Activated CD4-positive, alpha-beta T cell treated with anti-CD3 and anti-CD28 coated beads, Interleukin-2, amount 10 ng/mL, durations not matched to agents 24 days and 14 days (primary cell): ENCODE measurements around the gene DLX4. TPM values are rescaled to one million over a fixed set of nuclear protein-coding genes. Genes with fewer than 3 reads are reported as not detected.

Source experiments
- DNase-seq: peaks from one replicate; pipeline ENCODE4 v3.0.0; 2022
- H3K27ac Mint-ChIP-seq: one replicate; pipeline ENCODE4 v1.8.0; 2022; ENCODE audit warnings: mild to moderate bottlenecking, mixed read lengths
- H3K27me3 Mint-ChIP-seq: one replicate; pipeline ENCODE4 v1.8.0; 2022; ENCODE audit warnings: mixed read lengths
- H3K36me3 Mint-ChIP-seq: one replicate; pipeline ENCODE4 v1.8.0; 2022; ENCODE audit warnings: low read depth, mild to moderate bottlenecking, mixed read lengths
- H3K4me1 Mint-ChIP-seq: one replicate; pipeline ENCODE4 v1.8.0; 2021; ENCODE audit warnings: mixed read lengths
- H3K4me3 Mint-ChIP-seq: one replicate; pipeline ENCODE4 v1.8.0; 2022; ENCODE audit warnings: mild to moderate bottlenecking, moderate library complexity, mixed read lengths
- H3K9me3 Mint-ChIP-seq: one replicate; pipeline ENCODE4 v1.8.0; 2021; ENCODE audit warnings: mixed read lengths
- intact Hi-C: fragments of 100-400 bp; cut with micrococcal nuclease; formaldehyde crosslinking; loops from one replicate; pipeline ENCODE4 v1.15.1; 2023
- total RNA-seq: library from RNA; stranded (reverse); gene quantifications from 2 replicates; pipeline ENCODE4 v1.2.3, GENCODE V29; 2022

DLX4 gene
- total RNA-seq, 1 donor from 2014 or later: 0.21 TPM

DNA sequence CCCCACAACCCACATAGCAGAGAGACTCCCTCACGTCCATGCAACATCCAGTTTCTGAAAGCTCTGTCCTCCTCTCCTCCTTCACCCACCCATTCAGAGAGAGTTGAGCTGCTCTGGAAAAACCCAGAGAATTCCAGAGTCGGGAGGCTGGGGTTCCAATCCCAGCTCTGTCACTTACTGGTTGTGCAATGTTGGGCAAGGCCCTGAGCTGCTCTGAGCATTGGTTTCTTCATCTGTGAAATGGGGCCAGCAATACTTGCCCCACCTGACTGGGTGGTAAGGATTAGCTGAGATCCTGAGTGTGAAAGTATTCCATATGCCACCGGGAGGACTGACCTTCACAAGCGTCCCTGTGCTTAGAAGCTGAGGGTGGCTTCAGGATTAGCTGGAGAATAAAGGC is 12.2 kb upstream of the DLX4 start:
- H3K27me3 Mint-ChIP-seq: peaks cover 34% of the 10 kb centered on the region

GRCh38 chr17:49957350-49957749 is 11.6 kb upstream of the DLX4 start:
- H3K4me1 Mint-ChIP-seq: no peaks in the 10 kb centered on the region
- H3K36me3 Mint-ChIP-seq: no peaks in the 10 kb centered on the region
- no peak for DNase-seq
- H3K27me3 Mint-ChIP-seq: peaks cover 34% of the 10 kb centered on the region
- H3K4me3 Mint-ChIP-seq: no peak overlapping the region
- H3K27ac Mint-ChIP-seq: no peak overlapping the region
- H3K9me3 Mint-ChIP-seq: no peaks in the 10 kb centered on the region
- intact Hi-C loops: no loop called here

More for the DNA sequence above, 12.2 kb upstream of the DLX4 start:
- H3K4me3 Mint-ChIP-seq: no peak overlapping the region
- intact Hi-C loops: no loop called here
- DNase-seq: no peak
- no peaks in the 10 kb centered on the region for H3K9me3 Mint-ChIP-seq
- H3K36me3 Mint-ChIP-seq: no peaks in the 10 kb centered on the region
- H3K27ac Mint-ChIP-seq: no peak overlapping the region
- H3K4me1 Mint-ChIP-seq: no peaks in the 10 kb centered on the region

GRCh38 chr17:49958723-49959122 is 10.3 kb upstream of the DLX4 start:
- intact Hi-C loops: no loop called here
- Mint-ChIP-seq H3K4me1 (peaks cover 4% of the 10 kb centered on the region), H3K27ac (no peak overlapping the region), H3K36me3 (peaks cover 2% of the 10 kb centered on the region), H3K27me3 (peaks cover 39% of the 10 kb centered on the region), H3K9me3 (no peaks in the 10 kb centered on the region), H3K4me3 (no peak overlapping the region)
- no peak for DNase-seq

- intact Hi-C loops: no loop called here
These were observed 9.6 kb upstream of the DLX4 start for GRCh38 chr17:49959183-49959935.

DNA sequence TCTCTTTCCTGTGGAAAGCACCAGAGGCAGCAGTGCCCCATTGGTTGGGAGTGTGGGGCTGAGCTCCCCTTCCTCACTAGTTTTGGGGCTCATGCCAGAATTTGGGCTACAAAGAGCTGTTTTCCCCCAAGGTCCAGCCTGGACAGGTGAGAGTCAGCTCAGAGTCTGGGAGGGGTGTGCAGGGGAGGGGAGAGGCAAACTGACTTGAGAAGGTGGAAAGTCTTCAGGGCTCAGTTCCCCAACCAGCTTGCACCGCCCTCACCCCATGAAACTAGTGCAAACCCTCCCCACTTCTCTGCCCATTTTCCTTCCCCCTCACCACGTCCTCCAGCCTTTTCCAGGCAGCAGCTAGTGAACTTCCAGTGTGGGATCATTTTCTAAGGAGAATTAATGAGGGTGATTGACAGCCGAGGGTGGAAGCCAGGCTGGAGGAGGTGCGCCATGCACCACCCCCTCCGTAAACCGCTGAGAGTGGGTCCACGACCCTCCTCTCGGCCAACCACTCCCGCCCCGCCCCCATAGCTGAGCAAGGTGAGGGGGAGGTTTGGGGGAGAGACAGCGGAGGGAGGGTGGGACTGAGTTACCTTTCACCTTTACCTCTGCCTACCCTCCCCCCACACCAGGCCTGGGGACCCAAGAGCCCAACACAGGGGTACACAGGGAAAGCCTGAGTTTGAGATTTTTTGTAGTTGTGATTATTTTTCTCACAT is 6.2 kb upstream of the DLX4 start:
- Mint-ChIP-seq H3K27ac (no peak overlapping the region), H3K36me3 (peaks cover 2% of the 10 kb centered on the region), H3K4me3 (no peak overlapping the region), H3K9me3 (no peaks in the 10 kb centered on the region), H3K27me3 (peaks cover 64% of the 10 kb centered on the region), H3K4me1 (peaks cover 17% of the 10 kb centered on the region)
- no peak for DNase-seq
- intact Hi-C loops: loop anchor here (5.0 to 10.0 kb wide), 3 partner anchors 465 to 1348 kb away; partner anchors contain the start of genes HOXB13, HOXB7, HOXB8 and NGFR

More at GRCh38 chr17:49959183-49959935, 9.6 kb upstream of the DLX4 start:
- H3K4me3 Mint-ChIP-seq: no peak overlapping the region
- peaks cover 2% of the 10 kb centered on the region for H3K36me3 Mint-ChIP-seq
- H3K27me3 Mint-ChIP-seq: peaks cover 41% of the 10 kb centered on the region
- DNase-seq: no peak
- H3K4me1 Mint-ChIP-seq: peaks cover 9% of the 10 kb centered on the region
- H3K27ac Mint-ChIP-seq: no peak overlapping the region
- H3K9me3 Mint-ChIP-seq: no peaks in the 10 kb centered on the region

DNA sequence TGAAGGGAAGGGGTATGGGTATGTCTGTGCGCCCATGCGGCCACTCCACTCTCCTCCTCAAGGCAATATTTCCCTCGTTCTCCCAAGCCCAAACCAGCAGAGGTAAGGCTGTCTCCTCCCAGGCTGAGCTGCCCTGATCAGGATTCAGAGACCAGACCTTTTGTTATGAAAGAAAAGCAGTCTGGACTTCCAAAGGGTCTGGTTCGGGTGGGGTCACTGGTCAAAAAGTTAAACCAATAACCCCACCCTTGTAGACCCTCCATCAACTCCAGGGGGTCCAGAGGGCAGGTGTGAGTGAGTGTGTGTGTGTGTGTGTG is 5.7 kb upstream of the DLX4 start:
- H3K36me3 Mint-ChIP-seq: peaks cover 2% of the 10 kb centered on the region
- H3K9me3 Mint-ChIP-seq: no peaks in the 10 kb centered on the region
- H3K27ac Mint-ChIP-seq: no peak overlapping the region
- DNase-seq: no peak
- intact Hi-C loops: loop anchor here (5.0 to 10.0 kb wide), 3 partner anchors 466 to 1348 kb away; partner anchors contain the start of genes HOXB13, HOXB7, HOXB8 and NGFR
- peaks cover 17% of the 10 kb centered on the region for H3K4me1 Mint-ChIP-seq
- H3K27me3 Mint-ChIP-seq: peaks cover 69% of the 10 kb centered on the region
- no peak overlapping the region for H3K4me3 Mint-ChIP-seq

DNA sequence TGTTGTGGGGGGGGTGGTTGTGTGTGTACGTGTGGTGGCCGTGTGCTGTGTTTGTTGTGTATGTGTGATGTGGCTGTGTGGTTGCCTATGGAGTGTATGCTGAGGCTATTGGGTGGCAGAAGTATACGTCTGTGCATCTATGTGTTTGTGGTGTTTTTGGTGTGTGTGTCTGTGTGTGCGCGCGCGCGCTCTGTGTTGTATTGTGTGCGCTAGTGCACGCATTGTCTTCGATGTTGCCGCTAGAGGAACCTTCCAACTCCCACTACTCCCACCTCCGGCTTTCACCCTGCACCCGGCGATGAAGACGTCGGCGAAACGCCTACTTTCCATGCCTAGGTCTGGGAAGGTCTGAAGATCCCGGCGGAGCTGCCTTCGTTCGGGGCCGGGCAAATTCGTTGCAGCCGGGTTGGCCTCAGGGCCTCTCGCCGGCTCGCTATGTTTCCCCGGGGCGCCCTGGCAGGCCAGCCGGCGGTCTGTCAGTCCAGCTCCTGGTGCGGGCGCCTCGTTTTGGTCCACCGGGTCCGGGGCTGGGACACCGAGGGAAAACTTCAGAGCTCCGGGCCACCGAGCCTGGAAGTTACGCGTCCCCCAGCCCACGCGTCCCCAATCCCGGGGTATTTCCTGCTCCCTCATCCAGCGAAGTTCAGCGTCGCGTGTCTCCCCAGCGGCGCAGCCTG is 5.2 kb upstream of the DLX4 start:
- Mint-ChIP-seq H3K36me3 (peaks cover 2% of the 10 kb centered on the region), H3K27me3 (peaks cover 71% of the 10 kb centered on the region), H3K27ac (peak overlapping the region; percentile 5), H3K9me3 (no peaks in the 10 kb centered on the region), H3K4me3 (peak overlapping the region; percentile 35), H3K4me1 (peaks cover 18% of the 10 kb centered on the region)
- intact Hi-C loops: loop anchor here (5.0 to 10.0 kb wide), 3 partner anchors 466 to 1349 kb away; partner anchors contain the start of genes HOXB13, HOXB7, HOXB8 and NGFR
- DNase-seq: no peak

DNA sequence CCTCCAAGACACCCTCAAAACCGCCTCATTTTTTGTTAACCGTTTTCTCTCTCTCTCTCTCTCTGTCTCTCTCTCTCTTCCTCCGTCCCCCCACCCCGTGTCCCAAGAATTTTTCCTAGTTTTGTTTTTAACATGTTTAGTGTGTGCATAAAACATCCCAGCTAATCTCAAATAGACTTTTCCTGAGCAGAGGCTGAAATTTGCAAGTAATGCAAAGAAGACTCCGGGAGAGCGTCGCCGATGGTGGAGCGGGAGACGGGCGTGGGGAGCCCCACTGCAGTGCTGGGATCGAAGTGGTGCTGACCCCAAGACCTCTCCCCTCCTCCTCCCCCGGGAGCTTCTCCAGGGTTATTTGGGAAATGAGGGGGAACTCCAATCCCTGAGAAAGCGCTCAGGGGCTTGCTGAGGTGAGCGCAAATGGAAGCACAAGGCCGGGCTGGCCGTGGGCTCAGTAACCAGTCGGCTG is 4.7 kb upstream of the DLX4 start:
- intact Hi-C loops: loop anchor here (5.0 to 10.0 kb wide), 3 partner anchors 467 to 1350 kb away; partner anchors contain the start of genes HOXB13, HOXB7, HOXB8 and NGFR
- Mint-ChIP-seq H3K9me3 (no peaks in the 10 kb centered on the region), H3K27me3 (peaks cover 75% of the 10 kb centered on the region), H3K4me1 (peaks cover 20% of the 10 kb centered on the region), H3K27ac (peak overlapping the region; percentile 5), H3K4me3 (peak overlapping the region; percentile 22), H3K36me3 (peaks cover 2% of the 10 kb centered on the region)
- no peak for DNase-seq

- H3K4me3 Mint-ChIP-seq: no peak overlapping the region
- DNase-seq: peak; percentile 74
- intact Hi-C loops: loop anchor here (5.0 to 10.0 kb wide), 4 partner anchors 468 to 1350 kb away; partner anchors contain the start of genes HOXB13, HOXB7, HOXB8 and IGF2BP1
These were observed 4.0 kb upstream of the DLX4 start for GRCh38 chr17:49964769-49965523.

DNA sequence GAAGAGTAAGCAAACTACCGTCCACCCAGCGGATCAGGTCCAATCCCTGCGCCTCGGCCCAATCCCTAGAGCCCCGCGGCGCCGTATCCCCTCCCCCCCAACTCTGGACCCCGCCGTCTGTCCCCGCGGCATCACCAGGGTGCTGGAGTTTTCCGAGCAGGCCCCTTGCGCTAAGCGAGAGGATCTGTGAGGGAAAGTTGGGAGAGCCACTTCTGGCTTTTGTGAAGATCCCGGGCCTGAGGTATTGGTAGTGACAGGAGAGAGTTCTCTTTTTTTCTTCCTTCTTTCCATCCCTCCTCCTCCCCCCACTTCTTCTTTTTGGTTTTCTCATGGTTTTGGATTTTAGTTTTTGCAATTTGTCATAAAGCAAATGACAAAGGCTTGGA is 3.5 kb upstream of the DLX4 start:
- peaks cover 4% of the 10 kb centered on the region for H3K36me3 Mint-ChIP-seq
- H3K4me3 Mint-ChIP-seq: no peak overlapping the region
- H3K27me3 Mint-ChIP-seq: peaks cover 86% of the 10 kb centered on the region
- peaks cover 27% of the 10 kb centered on the region for H3K4me1 Mint-ChIP-seq
- no peak for DNase-seq
- H3K9me3 Mint-ChIP-seq: no peaks in the 10 kb centered on the region
- peak overlapping the region; percentile 77 for H3K27ac Mint-ChIP-seq
- intact Hi-C loops: loop anchor here (5.0 to 10.0 kb wide), 3 partner anchors 968 to 1351 kb away; partner anchors contain the start of genes HOXB13, HOXB7, HOXB8 and IGF2BP1

More at GRCh38 chr17:49964769-49965523, 4.0 kb upstream of the DLX4 start:
- peaks cover 80% of the 10 kb centered on the region for H3K27me3 Mint-ChIP-seq
- H3K4me1 Mint-ChIP-seq: peaks cover 22% of the 10 kb centered on the region
- peak overlapping the region; percentile 5 for H3K27ac Mint-ChIP-seq
- no peaks in the 10 kb centered on the region for H3K9me3 Mint-ChIP-seq
- peaks cover 4% of the 10 kb centered on the region for H3K36me3 Mint-ChIP-seq

- DNase-seq: no peak
- peaks cover 91% of the 10 kb centered on the region for H3K27me3 Mint-ChIP-seq
- intact Hi-C loops: loop anchor here (5.0 to 10.0 kb wide), 3 partner anchors 969 to 1352 kb away; partner anchors contain the start of genes HOXB13, HOXB7, HOXB8 and IGF2BP1
- H3K36me3 Mint-ChIP-seq: peaks cover 4% of the 10 kb centered on the region
- H3K27ac Mint-ChIP-seq: no peak overlapping the region
- H3K4me1 Mint-ChIP-seq: peaks cover 33% of the 10 kb centered on the region
- no peaks in the 10 kb centered on the region for H3K9me3 Mint-ChIP-seq
- no peak overlapping the region for H3K4me3 Mint-ChIP-seq
These were observed 2.2 kb upstream of the DLX4 start for GRCh38 chr17:49966767-49967166.

DNA sequence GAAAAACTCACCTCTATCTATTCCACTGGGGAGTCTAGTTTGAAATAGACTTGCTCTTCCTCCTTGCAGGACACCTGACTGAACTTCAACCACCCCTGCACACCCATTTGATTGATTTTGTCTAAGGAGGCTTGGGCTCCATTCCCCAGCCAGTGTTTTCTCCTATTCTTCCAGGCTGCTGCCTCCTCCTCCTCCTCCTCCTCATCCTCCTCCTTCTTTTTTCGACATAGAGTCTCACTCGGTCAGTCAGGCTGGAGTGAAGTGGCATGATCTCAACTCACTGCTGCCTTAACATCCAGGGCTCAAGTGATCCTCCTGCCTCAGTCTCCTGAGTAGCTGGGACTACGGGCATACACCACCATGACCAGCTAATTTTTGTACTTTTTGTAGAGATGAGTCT is 1.8 kb upstream of the DLX4 start:
- no peaks in the 10 kb centered on the region for H3K9me3 Mint-ChIP-seq
- peaks cover 33% of the 10 kb centered on the region for H3K4me1 Mint-ChIP-seq
- intact Hi-C loops: loop anchor here (5.0 to 10.0 kb wide), 3 partner anchors 970 to 1352 kb away; partner anchors contain the start of genes HOXB13, HOXB7, HOXB8 and IGF2BP1
- H3K36me3 Mint-ChIP-seq: peaks cover 4% of the 10 kb centered on the region
- H3K4me3 Mint-ChIP-seq: no peak overlapping the region
- H3K27me3 Mint-ChIP-seq: peaks cover 91% of the 10 kb centered on the region
- DNase-seq: no peak
- no peak overlapping the region for H3K27ac Mint-ChIP-seq
